Posterior vena cava (tissue), 2 donors: ENCODE data around the gene CNTD1. TPM values are rescaled to one million over a fixed set of nuclear protein-coding genes. Genes with fewer than 3 reads are reported as not detected.

Experiments
- DNase-seq: peaks from one replicate; pipeline ENCODE4 v3.0.0-alpha.2; 2020; ENCODE audit warnings: low spot score
- intact Hi-C, 2 donors: fragments of 100-400 bp; cut with DNase I; formaldehyde crosslinking; loops; one replicate each; pipeline versions ENCODE4 v1.14.1 to v1.14.2; 2022 to 2023
- total RNA-seq, 2 donors: library from RNA; stranded (reverse); fragmentation: NEBNext Ultra II Directional; extraction: Animal tissue kit (Norgen Biotek cat#: 25700); gene quantifications; one replicate each; pipeline ENCODE4 v1.2.1, GENCODE V29; 2021
- donor health status: DM: yes; HTN: yes; CAD: no.
- donor health status: DM: yes; HTN: yes; CAD: no.

CNTD1 gene
- total RNA-seq, 2 donors from 2014 or later = 0.95 TPM; not detected in 1

DNA sequence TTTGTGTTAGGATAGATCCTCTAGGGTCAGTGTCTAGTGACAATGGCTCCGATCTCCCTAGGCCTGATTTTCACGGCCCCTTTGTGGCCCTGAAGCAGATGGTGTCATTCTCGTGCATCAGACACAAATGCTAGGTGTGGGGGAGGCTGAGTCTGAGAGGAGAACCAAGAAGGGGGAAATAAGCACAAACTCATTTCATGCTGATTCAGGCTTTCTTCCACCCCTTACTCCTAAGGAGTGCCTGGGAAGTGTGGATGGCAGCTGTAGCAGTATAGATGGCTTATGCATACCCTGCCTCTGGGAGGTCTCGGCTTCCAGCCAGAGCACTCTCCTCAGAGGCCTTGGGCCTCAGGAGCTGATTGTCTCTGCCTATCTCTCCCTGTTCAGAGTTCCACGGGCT, 20.1 kb upstream of the CNTD1 start:
- intact Hi-C loops = no loop called here

DNA sequence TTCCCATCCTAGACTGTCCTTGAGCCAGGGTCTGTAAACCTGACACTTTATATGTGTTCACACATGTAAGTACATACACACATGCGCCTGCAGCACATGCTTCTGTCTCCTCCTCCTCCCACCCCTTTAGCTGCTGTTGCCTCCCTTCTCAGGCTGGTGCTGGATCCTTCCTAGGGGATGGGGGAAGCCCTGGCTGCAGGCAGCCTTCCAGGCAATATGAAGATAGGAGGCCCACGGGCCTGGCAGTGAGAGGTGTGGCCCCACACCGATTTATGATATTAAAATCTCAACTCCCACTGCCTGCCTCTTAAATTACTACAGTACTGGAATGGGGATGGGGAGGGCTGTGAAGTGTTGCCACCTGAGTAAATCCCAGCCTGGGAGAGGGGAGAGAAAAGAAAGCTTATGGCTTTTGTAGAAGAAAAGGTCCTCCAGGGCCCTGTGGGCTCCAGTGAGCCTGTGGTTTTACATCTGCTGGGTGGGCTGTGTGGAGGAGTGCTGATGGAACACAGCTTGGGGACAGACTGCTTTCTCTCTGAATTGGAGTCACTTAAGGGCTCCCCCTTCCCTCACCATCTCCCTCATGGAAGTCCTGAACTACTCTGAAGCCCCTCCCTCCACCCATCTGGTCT, 19.2 kb upstream of the CNTD1 start:
- DNase-seq = no peak
- intact Hi-C loops = no loop called here

More for the DNA sequence above, 20.1 kb upstream of the CNTD1 start:
- DNase-seq = no peak

GRCh38 chr17:42779936-42780850, 18.5 kb upstream of the CNTD1 start, which contains the start of gene WNK4:
WNK4 (plus strand) TSS chr17:42780610; CDS start chr17:42780699, 89 bp downstream.
- DNase-seq = no peak
- intact Hi-C loops = no loop called here

- no peak for DNase-seq
- intact Hi-C loops = no loop called here
Observed at GRCh38 chr17:42780851-42781638, 17.6 kb upstream of the CNTD1 start.

GRCh38 chr17:42781639-42782165, 17.0 kb upstream of the CNTD1 start:
- DNase-seq = no peak
- intact Hi-C loops = no loop called here

DNA sequence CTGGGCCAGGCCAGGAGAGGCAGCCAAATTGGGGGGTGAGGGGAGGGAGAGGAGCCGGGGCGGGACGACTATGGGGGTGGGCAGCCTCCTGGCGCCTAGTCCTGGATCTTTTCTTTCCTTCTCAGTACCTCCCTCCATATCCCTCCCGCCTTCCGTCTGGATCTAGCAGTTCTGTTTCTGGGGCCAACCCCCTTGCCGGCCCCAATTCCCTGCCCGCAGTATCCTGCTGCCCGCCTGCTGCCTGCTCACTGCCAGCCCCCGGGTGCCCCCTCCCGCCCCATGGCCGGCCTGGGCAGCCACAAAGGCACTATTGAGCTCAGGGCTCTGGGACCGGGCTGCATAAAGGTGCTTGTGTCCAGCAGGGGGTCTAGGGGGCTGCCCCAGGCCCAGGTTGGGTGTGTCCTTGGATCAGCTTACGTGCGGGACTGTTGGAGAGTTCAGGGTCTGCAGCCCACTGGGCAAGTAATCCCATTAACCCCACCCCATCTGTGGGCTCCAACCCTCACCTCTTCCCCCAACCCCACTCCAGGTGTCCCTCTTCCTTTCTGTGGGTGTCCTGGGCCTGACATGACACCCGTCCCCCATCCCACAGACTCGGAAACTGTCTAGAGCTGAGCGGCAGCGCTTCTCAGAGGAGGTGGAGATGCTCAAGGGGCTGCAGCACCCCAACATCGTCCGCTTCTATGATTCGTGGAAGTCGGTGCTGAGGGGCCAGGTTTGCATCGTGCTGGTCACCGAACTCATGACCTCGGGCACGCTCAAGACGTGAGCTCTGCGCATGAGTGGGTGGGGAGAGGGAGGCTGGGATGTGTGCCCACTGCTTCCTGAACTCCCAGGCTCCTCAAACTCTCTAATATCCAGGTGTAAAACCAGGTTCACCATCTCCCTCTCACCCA, 16.2 kb upstream of the CNTD1 start:
- DNase-seq = no peak
- intact Hi-C loops = no loop called here

GRCh38 chr17:42783062-42783790, 15.4 kb upstream of the CNTD1 start:
- no peak for DNase-seq
- intact Hi-C loops = no loop called here

- no peak for DNase-seq
- intact Hi-C loops = no loop called here
Observed at GRCh38 chr17:42783791-42784138, 14.9 kb upstream of the CNTD1 start.

- DNase-seq = no peak
- intact Hi-C loops = no loop called here
Observed at GRCh38 chr17:42784409-42784808, 14.3 kb upstream of the CNTD1 start.

DNA sequence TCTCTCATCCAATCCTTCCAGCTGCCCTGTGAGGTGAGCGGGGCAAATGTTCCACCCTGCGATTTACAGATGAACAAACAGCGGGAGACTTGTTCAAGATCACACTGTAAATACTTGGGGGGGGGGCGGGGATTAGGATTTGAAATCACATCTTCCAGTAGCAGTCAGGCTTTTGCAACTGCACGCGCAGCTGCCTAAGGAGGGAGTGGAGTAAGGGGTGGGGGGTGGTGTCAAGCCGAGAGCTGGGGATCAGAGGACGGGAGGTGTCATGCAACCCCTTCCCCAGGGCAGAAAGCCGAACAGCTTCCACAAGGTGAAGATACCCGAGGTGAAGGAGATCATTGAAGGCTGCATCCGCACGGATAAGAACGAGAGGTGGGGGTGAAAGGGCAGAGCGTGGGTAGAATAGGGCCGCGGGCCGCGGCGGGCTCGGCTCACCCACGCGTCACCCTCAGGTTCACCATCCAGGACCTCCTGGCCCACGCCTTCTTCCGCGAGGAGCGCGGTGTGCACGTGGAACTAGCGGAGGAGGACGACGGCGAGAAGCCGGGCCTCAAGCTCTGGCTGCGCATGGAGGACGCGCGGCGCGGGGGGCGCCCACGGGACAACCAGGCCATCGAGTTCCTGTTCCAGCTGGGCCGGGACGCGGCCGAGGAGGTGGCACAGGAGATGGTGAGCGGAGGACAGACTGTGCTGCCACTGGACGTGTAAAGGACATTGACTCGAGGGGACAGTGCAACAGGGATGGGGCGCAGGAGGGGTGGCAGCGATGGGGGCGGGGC, 13.7 kb upstream of the CNTD1 start:
- no peak for DNase-seq
- intact Hi-C loops = no loop called here

GRCh38 chr17:42787266-42787665, 11.4 kb upstream of the CNTD1 start:
- DNase-seq = no peak
- intact Hi-C loops = no loop called here

GRCh38 chr17:42791948-42792347, 6.7 kb upstream of the CNTD1 start:
- no peak for DNase-seq
- intact Hi-C loops = no loop called here

DNA sequence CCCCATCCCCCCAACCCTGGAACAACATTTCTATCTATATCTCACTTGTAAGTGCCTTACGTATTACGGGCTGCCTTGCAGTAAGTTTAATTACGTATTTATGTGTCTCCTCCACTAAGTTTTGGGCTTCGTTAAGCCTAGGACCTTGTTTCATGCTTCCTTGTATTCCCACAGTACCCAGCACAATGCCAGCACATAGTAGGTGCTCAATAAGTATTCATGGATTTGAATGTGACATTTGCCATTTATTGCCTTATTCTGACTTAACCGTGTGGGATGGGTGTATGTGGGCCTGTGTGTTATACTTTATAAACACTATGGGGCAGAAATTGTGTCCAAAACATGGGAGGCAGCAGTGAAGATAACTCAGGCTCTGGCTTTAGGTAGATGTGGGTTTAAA, 6.1 kb upstream of the CNTD1 start:
- DNase-seq = no peak
- intact Hi-C loops = no loop called here

DNA sequence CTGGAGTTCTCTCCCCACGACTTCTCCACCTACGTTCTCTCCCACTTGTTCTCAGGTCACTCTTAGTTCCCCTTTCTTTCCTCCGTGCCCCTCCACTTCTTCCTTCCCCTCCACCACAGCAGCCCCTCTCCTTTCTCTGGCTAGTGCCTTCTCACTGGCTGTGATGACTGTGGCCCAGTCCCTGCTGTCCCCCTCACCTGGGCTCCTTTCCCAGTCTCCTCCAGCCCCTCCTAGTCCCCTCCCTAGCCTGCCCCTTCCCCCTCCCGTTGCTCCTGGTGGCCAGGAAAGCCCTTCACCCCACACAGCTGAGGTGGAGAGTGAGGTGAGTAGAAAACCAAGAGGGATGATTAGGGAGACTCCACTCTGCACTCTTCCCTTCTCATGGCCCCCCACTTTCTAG, 3.6 kb upstream of the CNTD1 start:
- no peak for DNase-seq
- intact Hi-C loops = no loop called here

DNA sequence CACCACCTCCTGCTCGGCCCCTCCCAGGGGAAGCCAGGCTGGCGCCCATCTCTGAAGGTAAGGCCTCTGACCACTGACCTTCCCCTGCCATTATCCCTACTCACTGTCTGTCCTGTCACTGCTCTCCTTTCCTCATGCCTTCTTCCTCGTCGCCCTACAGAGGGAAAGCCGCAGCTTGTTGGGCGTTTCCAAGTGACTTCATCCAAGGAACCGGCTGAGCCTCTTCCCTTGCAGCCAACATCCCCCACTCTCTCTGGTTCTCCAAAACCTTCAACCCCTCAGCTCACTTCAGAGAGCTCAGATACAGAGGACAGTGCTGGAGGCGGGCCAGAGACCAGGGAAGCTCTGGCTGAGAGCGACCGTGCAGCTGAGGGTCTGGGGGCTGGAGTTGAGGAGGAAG, 3.2 kb upstream of the CNTD1 start:
- intact Hi-C loops = no loop called here

GRCh38 chr17:42796066-42796758, 2.4 kb upstream of the CNTD1 start:
- intact Hi-C loops = no loop called here
- DNase-seq = no peak

More for the DNA sequence above, 3.2 kb upstream of the CNTD1 start:
- no peak for DNase-seq
